Glutamatergic neuron (in vitro differentiated cells): Measurements from ENCODE around the gene CERS6. TPM values are rescaled to one million over a fixed set of nuclear protein-coding genes. Genes with fewer than 3 reads are reported as not detected.

Experiments
- DNase-seq: peaks from one replicate; pipeline ENCODE4 v3.0.0; 2022
- H3K27ac Mint-ChIP-seq: one replicate; pipeline ENCODE4 v1.8.0; 2020; ENCODE audit warnings: mild to moderate bottlenecking, mixed read lengths, inconsistent platforms; ENCODE audit not compliant: unreplicated experiment
- H3K27me3 Mint-ChIP-seq: one replicate; pipeline ENCODE4 v1.8.0; 2020; ENCODE audit warnings: mild to moderate bottlenecking, moderate library complexity, mixed read lengths, inconsistent platforms; ENCODE audit not compliant: unreplicated experiment
- H3K36me3 Mint-ChIP-seq: one replicate; pipeline ENCODE4 v1.8.0; 2020; ENCODE audit warnings: mild to moderate bottlenecking, mixed read lengths, inconsistent platforms; ENCODE audit not compliant: unreplicated experiment
- H3K4me1 Mint-ChIP-seq: one replicate; pipeline ENCODE4 v1.8.0; 2020; ENCODE audit warnings: mild to moderate bottlenecking, low read depth, mixed read lengths, inconsistent platforms; ENCODE audit not compliant: unreplicated experiment
- H3K4me3 Mint-ChIP-seq: one replicate; pipeline ENCODE4 v1.8.0; 2020; ENCODE audit warnings: mild to moderate bottlenecking, mixed read lengths, inconsistent platforms; ENCODE audit not compliant: unreplicated experiment
- H3K9me3 Mint-ChIP-seq: one replicate; pipeline ENCODE4 v1.8.0; 2020; ENCODE audit warnings: mild to moderate bottlenecking, moderate library complexity, mixed read lengths, inconsistent platforms; ENCODE audit not compliant: unreplicated experiment
- total RNA-seq: library from RNA; stranded (reverse); fragmentation: NEBNext Ultra II Directional; extraction: Animal tissue kit (Norgen Biotek cat#: 25700); gene quantifications from one replicate; pipeline ENCODE4 v1.2.1, GENCODE V29; 2021; ENCODE audit not compliant: unreplicated experiment
- TF ChIP-seq, protein P1 (sequence below): fragments of 200-600 bp; sonication (generic); IDR thresholded peaks from one replicate; pipeline ENCODE4 v1.5.0; 2021; ENCODE audit not compliant: partially characterized antibody, unreplicated experiment

CERS6 gene
- total RNA-seq, 1 donor from 2014 or later = 143 TPM

DNA sequence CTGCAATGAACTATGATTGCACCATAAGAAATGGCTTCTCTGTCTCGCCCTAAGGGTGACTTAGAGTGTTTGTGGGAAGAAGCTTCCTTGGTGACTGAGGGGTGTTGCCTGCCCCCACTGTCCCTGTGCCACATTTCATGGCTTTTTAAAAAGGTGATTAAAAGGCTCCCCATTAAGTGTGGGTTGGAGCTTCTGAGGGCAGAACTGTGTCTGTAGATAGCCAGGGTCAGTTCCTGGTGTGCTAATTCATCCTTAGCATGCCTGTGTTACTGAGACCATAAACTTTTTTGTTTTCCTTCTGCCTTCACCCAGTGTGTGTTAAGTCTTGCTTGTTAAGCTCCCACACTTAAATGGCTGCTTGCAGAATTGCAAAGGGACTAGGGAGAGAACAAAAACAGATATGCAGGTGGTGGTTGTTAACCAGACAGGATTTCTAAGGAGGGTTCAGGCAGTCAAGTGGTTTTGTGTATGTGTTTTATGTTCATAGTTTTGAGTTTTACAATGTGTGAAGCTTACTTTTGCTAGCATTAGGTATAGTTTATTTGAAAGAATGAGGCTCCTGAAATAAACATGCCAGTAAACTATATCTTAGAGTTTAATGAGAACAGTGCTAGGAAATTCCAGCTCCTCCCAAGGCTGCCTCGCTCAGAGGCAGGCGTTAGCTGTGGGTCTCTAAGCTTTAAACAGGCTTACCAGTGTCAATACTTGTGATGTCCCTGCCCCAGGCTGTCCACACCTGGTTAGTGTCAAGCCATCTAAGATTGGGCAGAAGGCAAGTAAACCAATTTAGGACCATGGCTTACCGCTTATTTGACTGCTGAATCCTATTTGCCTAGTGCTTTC, 14.5 kb downstream of the CERS6 start:
- H3K9me3 Mint-ChIP-seq = peaks cover 2% of the 10 kb centered on the region
- peaks cover 5% of the 10 kb centered on the region for H3K27me3 Mint-ChIP-seq
- peaks cover 50% of the 10 kb centered on the region for H3K4me1 Mint-ChIP-seq
- H3K36me3 Mint-ChIP-seq = no peaks in the 10 kb centered on the region
- H3K27ac Mint-ChIP-seq = no peak overlapping the region
- peak overlapping the region; percentile 27 for H3K4me3 Mint-ChIP-seq
- DNase-seq = no peak
- TF ChIP-seq, protein P1, sequence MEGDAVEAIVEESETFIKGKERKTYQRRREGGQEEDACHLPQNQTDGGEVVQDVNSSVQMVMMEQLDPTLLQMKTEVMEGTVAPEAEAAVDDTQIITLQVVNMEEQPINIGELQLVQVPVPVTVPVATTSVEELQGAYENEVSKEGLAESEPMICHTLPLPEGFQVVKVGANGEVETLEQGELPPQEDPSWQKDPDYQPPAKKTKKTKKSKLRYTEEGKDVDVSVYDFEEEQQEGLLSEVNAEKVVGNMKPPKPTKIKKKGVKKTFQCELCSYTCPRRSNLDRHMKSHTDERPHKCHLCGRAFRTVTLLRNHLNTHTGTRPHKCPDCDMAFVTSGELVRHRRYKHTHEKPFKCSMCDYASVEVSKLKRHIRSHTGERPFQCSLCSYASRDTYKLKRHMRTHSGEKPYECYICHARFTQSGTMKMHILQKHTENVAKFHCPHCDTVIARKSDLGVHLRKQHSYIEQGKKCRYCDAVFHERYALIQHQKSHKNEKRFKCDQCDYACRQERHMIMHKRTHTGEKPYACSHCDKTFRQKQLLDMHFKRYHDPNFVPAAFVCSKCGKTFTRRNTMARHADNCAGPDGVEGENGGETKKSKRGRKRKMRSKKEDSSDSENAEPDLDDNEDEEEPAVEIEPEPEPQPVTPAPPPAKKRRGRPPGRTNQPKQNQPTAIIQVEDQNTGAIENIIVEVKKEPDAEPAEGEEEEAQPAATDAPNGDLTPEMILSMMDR = no peak

DNA sequence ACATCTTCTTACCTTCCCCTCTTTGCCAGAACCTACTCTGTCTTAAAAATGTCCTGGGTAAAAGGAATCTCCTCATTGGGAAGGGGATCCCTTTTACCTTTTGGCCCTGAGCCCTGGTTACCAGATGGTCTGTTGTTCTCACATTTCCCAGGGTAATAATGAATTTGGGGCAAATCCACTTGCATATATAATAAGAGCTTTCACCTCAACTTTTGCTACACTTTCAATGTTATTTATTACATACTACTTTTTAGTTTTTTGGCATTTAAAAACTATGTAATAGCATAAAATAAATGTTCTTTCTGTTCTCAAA, 15.0 kb downstream of the CERS6 start:
- Mint-ChIP-seq H3K36me3 (no peaks in the 10 kb centered on the region), H3K4me3 (no peak overlapping the region), H3K27ac (no peak overlapping the region), H3K27me3 (peaks cover 5% of the 10 kb centered on the region), H3K9me3 (peaks cover 2% of the 10 kb centered on the region), H3K4me1 (peaks cover 49% of the 10 kb centered on the region)
- TF ChIP-seq, protein P1 = no peak
- no peak for DNase-seq

DNA sequence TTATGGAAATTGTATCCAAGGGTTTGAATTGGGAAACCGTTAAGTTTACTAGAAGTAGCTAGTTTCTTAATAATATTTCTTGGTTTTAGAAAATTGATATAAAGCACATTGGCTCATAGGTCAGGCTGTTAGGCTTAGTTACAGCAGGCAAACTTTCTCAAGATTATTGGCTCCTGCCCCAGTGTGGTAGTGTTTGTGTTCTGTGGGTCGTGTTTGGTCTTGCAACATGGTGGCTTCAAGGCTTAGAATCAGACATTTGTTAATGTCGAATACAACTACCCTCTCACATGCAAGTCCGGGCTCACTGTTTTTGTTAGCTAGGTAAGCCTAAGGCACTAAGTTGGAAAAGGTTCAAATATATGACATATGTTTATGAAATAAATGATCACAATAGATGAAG, 19.6 kb downstream of the CERS6 start:
- H3K4me1 Mint-ChIP-seq = peaks cover 43% of the 10 kb centered on the region
- no peak overlapping the region for H3K4me3 Mint-ChIP-seq
- peaks cover 2% of the 10 kb centered on the region for H3K27me3 Mint-ChIP-seq
- peaks cover 5% of the 10 kb centered on the region for H3K9me3 Mint-ChIP-seq
- TF ChIP-seq, protein P1 = no peak
- no peak for DNase-seq
- no peaks in the 10 kb centered on the region for H3K36me3 Mint-ChIP-seq
- no peak overlapping the region for H3K27ac Mint-ChIP-seq

DNA sequence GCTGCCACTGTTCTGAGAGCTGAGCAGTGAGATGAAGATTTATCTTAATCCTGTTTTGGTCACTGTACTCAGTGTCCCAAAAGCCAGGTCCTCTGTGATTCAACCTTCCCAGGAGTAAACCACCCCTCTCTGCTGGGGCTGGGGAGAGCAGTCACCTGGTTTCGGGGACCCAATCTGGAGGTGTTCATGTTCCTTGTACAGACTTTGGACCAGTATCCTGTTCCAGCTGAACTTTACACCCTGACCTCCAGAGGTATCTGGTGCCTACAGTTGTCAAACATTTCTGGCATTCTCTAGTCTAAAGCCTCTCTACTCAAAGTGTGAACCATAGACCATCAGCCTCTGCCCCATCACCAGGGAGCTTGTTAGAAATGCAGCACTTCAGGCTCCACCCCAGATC, 22.1 kb downstream of the CERS6 start:
- H3K9me3 Mint-ChIP-seq = peaks cover 4% of the 10 kb centered on the region
- no peak for DNase-seq
- H3K4me1 Mint-ChIP-seq = peaks cover 37% of the 10 kb centered on the region
- no peak overlapping the region for H3K27ac Mint-ChIP-seq
- TF ChIP-seq, protein P1 = no peak
- no peaks in the 10 kb centered on the region for H3K36me3 Mint-ChIP-seq
- H3K4me3 Mint-ChIP-seq = no peak overlapping the region
- H3K27me3 Mint-ChIP-seq = peaks cover 2% of the 10 kb centered on the region

DNA sequence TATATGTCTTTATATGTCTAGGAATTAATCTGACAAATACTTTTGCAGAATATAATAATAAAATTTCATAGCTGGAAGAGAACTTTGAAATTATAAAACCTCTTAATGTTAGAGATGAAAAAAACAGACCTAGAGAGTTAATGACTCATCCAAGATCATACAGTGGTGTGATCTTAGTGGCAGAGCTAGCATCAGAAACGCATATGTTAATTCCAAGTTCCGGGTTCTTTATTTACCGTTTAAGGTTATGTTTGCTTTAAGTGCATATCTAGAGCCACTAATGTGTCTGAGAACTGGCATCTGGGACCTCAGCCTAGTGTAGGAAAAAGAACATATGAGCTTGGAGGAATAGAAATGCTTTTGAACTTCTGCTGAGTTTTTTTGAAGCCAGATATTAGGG, 24.3 kb downstream of the CERS6 start:
- DNase-seq = no peak
- H3K27ac Mint-ChIP-seq = no peak overlapping the region
- peaks cover 5% of the 10 kb centered on the region for H3K27me3 Mint-ChIP-seq
- H3K4me1 Mint-ChIP-seq = peaks cover 45% of the 10 kb centered on the region
- H3K36me3 Mint-ChIP-seq = no peaks in the 10 kb centered on the region
- TF ChIP-seq, protein P1 = no peak
- peaks cover 5% of the 10 kb centered on the region for H3K9me3 Mint-ChIP-seq
- H3K4me3 Mint-ChIP-seq = no peak overlapping the region
